WTC11 (cell line): ENCODE measurements around the gene TRIM66. TPM values are rescaled to one million over a fixed set of nuclear protein-coding genes. Genes with fewer than 3 reads are reported as not detected.

Source experiments
- ATAC-seq: fragments of 200-7000 bp; cut with Tn5 transposase; 2 replicates; pipeline ENCODE4 v1.10.0; 2021; ENCODE audit warnings: mild to moderate bottlenecking, moderate library complexity
- CTCF ChIA-PET: fragments of 300-600 bp; sonication (Branson Sonifier 250); formaldehyde crosslinking; loops from one replicate; lab custom pipeline; 2021; ENCODE audit warnings: antibody characterized with exemption; lab: Charles Lee
- POLR2A ChIA-PET: fragments of 350-600 bp; sonication (Branson Sonifier 250); formaldehyde crosslinking; loops from one replicate; lab custom pipeline; 2021; ENCODE audit warnings: antibody characterized with exemption; lab: Charles Lee
- DNase-seq: peaks from one replicate; pipeline ENCODE4 v3.0.0; 2021; ENCODE audit warnings: low spot score
- H3K27ac Mint-ChIP-seq: 2 replicates; pipeline ENCODE4 v1.8.0; 2021; ENCODE audit warnings: mixed read lengths
- H3K27me3 Mint-ChIP-seq: 2 replicates; pipeline ENCODE4 v1.8.0; 2021; ENCODE audit warnings: low read depth, mild to moderate bottlenecking, moderate library complexity, mixed read lengths
- H3K36me3 Mint-ChIP-seq: 2 replicates; pipeline ENCODE4 v1.8.0; 2021; ENCODE audit warnings: mixed read lengths
- H3K4me1 Mint-ChIP-seq: 2 replicates; pipeline ENCODE4 v1.8.0; 2022; ENCODE audit warnings: mixed read lengths
- H3K4me3 Mint-ChIP-seq: 2 replicates; pipeline ENCODE4 v1.8.0; 2021; ENCODE audit warnings: mild to moderate bottlenecking, moderate library complexity, mixed read lengths
- H3K9me3 Mint-ChIP-seq: 2 replicates; pipeline ENCODE4 v1.8.0; 2021; ENCODE audit warnings: mixed read lengths
- HMGA2 ChIP-seq: fragments of 250-450 bp; sonication (Bioruptor Pico); IDR thresholded peaks from 2 replicates; pipeline ENCODE4 v1.4.0; 2021; ENCODE audit warnings: mild to moderate bottlenecking, moderate library complexity
- IRF2 ChIP-seq: sonication (generic); formaldehyde crosslinking; IDR thresholded peaks from 2 replicates; pipeline ENCODE4 v1.8.0; 2022; ENCODE audit warnings: low read depth, missing genetic modification reagents, borderline replicate concordance
- NFATC4 ChIP-seq: fragments of 250-450 bp; sonication (Bioruptor Pico); IDR thresholded peaks from 2 replicates; pipeline ENCODE4 v1.9.0; 2021; ENCODE audit warnings: mild to moderate bottlenecking
- NR3C1 ChIP-seq: sonication (generic); formaldehyde crosslinking; conservative IDR thresholded peaks from 2 replicates; pipeline ENCODE4 v1.8.1; 2023; ENCODE audit warnings: low read depth, mild to moderate bottlenecking, missing genetic modification reagents
- SMAD3 ChIP-seq: sonication (generic); formaldehyde crosslinking; IDR thresholded peaks from 2 replicates; pipeline ENCODE4 v1.8.0; 2022; ENCODE audit warnings: missing genetic modification reagents, mild to moderate bottlenecking, borderline replicate concordance
- TEAD1 ChIP-seq: sonication (generic); formaldehyde crosslinking; IDR thresholded peaks from 2 replicates; pipeline ENCODE4 v1.8.0; 2022; ENCODE audit warnings: mild to moderate bottlenecking, missing genetic modification reagents
- TEAD4 ChIP-seq: sonication (generic); formaldehyde crosslinking; IDR thresholded peaks from 2 replicates; pipeline ENCODE4 v1.8.0; 2022; ENCODE audit warnings: mild to moderate bottlenecking, missing genetic modification reagents
- ZNF219 ChIP-seq: sonication (generic); formaldehyde crosslinking; IDR thresholded peaks from 2 replicates; pipeline ENCODE4 v1.8.0; 2023; ENCODE audit warnings: missing genetic modification reagents, mild to moderate bottlenecking, borderline replicate concordance
- ZNF416 ChIP-seq: fragments of 250-450 bp; sonication (Bioruptor Pico); IDR thresholded peaks from 2 replicates; pipeline ENCODE4 v1.9.0; 2021; ENCODE audit warnings: mild to moderate bottlenecking, inconsistent platforms
- ZNF671 ChIP-seq: fragments of 250-450 bp; sonication (Bioruptor Pico); IDR thresholded peaks from 2 replicates; pipeline ENCODE4 v1.8.0; 2021; ENCODE audit warnings: mild to moderate bottlenecking
- total RNA-seq: library from RNA; stranded (reverse); gene quantifications from 3 replicates; pipeline ENCODE4 v1.2.3, GENCODE V29; 2021
- TF ChIP-seq, protein P1 (sequence below): fragments of 250-450 bp; sonication (Bioruptor Pico); IDR thresholded peaks from 2 replicates; pipeline ENCODE4 v1.9.0; 2021; ENCODE audit warnings: mild to moderate bottlenecking, borderline replicate concordance
- TF ChIP-seq, protein P2 (sequence below): sonication (generic); formaldehyde crosslinking; IDR thresholded peaks from 2 replicates; pipeline ENCODE4 v1.8.1; 2022; ENCODE audit warnings: missing genetic modification reagents, borderline replicate concordance
- TF ChIP-seq, protein P3 (sequence below): sonication (generic); formaldehyde crosslinking; IDR thresholded peaks from 2 replicates; pipeline ENCODE4 v1.8.1; 2023; ENCODE audit warnings: mild to moderate bottlenecking, missing genetic modification reagents, moderate library complexity
- TF ChIP-seq, protein P4 (sequence below): sonication (generic); formaldehyde crosslinking; IDR thresholded peaks from 2 replicates; pipeline ENCODE4 v1.8.1; 2022; ENCODE audit warnings: low read depth, missing genetic modification reagents, borderline replicate concordance
- TF ChIP-seq, protein P5 (sequence below): sonication (generic); formaldehyde crosslinking; IDR thresholded peaks from 2 replicates; pipeline ENCODE4 v1.8.0; 2022; ENCODE audit warnings: mild to moderate bottlenecking, missing genetic modification reagents
- TF ChIP-seq, protein P6 (sequence below): sonication (generic); formaldehyde crosslinking; IDR thresholded peaks from 2 replicates; pipeline ENCODE4 v1.8.1; 2023; ENCODE audit warnings: mild to moderate bottlenecking, moderate library complexity, missing genetic modification reagents

TRIM66 gene
- total RNA-seq, 1 experiment from 2014 or later, result 5.6 TPM

DNA sequence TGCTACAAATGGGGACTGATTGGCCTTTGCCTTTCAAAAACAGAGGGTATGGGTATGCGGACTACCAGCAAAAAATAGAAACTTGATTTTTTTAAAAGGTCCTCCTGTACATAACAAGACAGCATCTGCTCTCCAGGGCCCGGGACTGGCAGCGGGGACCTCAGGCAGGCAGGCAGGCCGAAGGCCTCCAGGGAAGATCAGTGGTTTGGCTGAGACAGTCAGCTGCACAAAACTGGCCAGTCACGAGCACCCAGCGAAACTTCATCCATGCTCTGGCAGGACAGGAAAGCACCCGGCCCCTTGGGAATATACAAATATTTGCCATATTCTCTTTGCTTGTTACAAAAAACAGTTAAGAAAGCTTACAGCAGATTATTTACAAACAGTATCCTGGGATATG lies 11.1 kb upstream of the TRIM66 start:
- POLR2A ChIA-PET, result interaction anchor here (1.0 kb wide), 1 partner anchor 139 kb away, joined by 4 read pairs; no protein-coding TSS in a partner anchor
- Mint-ChIP-seq H3K27ac (0 out of 2 replicates have a peak overlapping the region, but pooled peaks have one; percentile 16), H3K36me3 (peaks cover 61% of the 10 kb centered on the region), H3K9me3 (peaks cover 8% of the 10 kb centered on the region; the same call in 1 of the 2 replicates), H3K4me3 (no peak overlapping the region), H3K27me3 (no peaks in the 10 kb centered on the region), H3K4me1 (peaks cover 44% of the 10 kb centered on the region)
- CTCF ChIA-PET, result interaction anchor here (0.5 kb wide), 1 partner anchor 222 kb away, joined by 3 read pairs; no protein-coding TSS in a partner anchor
- TF ChIP-seq, protein P1, sequence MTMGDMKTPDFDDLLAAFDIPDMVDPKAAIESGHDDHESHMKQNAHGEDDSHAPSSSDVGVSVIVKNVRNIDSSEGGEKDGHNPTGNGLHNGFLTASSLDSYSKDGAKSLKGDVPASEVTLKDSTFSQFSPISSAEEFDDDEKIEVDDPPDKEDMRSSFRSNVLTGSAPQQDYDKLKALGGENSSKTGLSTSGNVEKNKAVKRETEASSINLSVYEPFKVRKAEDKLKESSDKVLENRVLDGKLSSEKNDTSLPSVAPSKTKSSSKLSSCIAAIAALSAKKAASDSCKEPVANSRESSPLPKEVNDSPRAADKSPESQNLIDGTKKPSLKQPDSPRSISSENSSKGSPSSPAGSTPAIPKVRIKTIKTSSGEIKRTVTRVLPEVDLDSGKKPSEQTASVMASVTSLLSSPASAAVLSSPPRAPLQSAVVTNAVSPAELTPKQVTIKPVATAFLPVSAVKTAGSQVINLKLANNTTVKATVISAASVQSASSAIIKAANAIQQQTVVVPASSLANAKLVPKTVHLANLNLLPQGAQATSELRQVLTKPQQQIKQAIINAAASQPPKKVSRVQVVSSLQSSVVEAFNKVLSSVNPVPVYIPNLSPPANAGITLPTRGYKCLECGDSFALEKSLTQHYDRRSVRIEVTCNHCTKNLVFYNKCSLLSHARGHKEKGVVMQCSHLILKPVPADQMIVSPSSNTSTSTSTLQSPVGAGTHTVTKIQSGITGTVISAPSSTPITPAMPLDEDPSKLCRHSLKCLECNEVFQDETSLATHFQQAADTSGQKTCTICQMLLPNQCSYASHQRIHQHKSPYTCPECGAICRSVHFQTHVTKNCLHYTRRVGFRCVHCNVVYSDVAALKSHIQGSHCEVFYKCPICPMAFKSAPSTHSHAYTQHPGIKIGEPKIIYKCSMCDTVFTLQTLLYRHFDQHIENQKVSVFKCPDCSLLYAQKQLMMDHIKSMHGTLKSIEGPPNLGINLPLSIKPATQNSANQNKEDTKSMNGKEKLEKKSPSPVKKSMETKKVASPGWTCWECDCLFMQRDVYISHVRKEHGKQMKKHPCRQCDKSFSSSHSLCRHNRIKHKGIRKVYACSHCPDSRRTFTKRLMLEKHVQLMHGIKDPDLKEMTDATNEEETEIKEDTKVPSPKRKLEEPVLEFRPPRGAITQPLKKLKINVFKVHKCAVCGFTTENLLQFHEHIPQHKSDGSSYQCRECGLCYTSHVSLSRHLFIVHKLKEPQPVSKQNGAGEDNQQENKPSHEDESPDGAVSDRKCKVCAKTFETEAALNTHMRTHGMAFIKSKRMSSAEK (CRISPR knock-in tag), result no peak
- TF ChIP-seq NR3C1 (CRISPR knock-in tag), result no peak
- TF ChIP-seq, protein P2, sequence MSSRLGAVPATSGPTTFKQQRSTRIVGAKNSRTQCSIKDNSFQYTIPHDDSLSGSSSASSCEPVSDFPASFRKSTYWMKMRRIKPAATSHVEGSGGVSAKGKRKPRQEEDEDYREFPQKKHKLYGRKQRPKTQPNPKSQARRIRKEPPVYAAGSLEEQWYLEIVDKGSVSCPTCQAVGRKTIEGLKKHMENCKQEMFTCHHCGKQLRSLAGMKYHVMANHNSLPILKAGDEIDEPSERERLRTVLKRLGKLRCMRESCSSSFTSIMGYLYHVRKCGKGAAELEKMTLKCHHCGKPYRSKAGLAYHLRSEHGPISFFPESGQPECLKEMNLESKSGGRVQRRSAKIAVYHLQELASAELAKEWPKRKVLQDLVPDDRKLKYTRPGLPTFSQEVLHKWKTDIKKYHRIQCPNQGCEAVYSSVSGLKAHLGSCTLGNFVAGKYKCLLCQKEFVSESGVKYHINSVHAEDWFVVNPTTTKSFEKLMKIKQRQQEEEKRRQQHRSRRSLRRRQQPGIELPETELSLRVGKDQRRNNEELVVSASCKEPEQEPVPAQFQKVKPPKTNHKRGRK (CRISPR knock-in tag), result no peak
- TF ChIP-seq, protein P3, sequence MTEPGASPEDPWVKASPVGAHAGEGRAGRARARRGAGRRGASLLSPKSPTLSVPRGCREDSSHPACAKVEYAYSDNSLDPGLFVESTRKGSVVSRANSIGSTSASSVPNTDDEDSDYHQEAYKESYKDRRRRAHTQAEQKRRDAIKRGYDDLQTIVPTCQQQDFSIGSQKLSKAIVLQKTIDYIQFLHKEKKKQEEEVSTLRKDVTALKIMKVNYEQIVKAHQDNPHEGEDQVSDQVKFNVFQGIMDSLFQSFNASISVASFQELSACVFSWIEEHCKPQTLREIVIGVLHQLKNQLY (CRISPR knock-in tag), result no peak
- TF ChIP-seq IRF2 (CRISPR knock-in tag), result no peak
- no peak for TF ChIP-seq TEAD4 (CRISPR knock-in tag)
- no peak for TF ChIP-seq NFATC4 (CRISPR knock-in tag)
- no peak for TF ChIP-seq HMGA2 (CRISPR knock-in tag)
- no peak for TF ChIP-seq ZNF219 (CRISPR knock-in tag)
- TF ChIP-seq TEAD1 (CRISPR knock-in tag), result no peak
- TF ChIP-seq, protein P4, sequence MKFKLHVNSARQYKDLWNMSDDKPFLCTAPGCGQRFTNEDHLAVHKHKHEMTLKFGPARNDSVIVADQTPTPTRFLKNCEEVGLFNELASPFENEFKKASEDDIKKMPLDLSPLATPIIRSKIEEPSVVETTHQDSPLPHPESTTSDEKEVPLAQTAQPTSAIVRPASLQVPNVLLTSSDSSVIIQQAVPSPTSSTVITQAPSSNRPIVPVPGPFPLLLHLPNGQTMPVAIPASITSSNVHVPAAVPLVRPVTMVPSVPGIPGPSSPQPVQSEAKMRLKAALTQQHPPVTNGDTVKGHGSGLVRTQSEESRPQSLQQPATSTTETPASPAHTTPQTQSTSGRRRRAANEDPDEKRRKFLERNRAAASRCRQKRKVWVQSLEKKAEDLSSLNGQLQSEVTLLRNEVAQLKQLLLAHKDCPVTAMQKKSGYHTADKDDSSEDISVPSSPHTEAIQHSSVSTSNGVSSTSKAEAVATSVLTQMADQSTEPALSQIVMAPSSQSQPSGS (CRISPR knock-in tag), result no peak
- TF ChIP-seq ZNF671 (CRISPR knock-in tag), result no peak
- TF ChIP-seq, protein P5, sequence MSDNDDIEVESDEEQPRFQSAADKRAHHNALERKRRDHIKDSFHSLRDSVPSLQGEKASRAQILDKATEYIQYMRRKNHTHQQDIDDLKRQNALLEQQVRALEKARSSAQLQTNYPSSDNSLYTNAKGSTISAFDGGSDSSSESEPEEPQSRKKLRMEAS (CRISPR knock-in tag), result no peak
- no peak for TF ChIP-seq ZNF416 (CRISPR knock-in tag)
- TF ChIP-seq, protein P6, sequence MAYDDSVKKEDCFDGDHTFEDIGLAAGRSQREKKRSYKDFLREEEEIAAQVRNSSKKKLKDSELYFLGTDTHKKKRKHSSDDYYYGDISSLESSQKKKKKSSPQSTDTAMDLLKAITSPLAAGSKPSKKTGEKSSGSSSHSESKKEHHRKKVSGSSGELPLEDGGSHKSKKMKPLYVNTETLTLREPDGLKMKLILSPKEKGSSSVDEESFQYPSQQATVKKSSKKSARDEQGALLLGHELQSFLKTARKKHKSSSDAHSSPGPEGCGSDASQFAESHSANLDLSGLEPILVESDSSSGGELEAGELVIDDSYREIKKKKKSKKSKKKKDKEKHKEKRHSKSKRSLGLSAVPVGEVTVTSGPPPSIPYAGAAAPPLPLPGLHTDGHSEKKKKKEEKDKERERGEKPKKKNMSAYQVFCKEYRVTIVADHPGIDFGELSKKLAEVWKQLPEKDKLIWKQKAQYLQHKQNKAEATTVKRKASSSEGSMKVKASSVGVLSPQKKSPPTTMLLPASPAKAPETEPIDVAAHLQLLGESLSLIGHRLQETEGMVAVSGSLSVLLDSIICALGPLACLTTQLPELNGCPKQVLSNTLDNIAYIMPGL, result no peak
- no peak for TF ChIP-seq SMAD3
- no peak for ATAC-seq
- no peak for DNase-seq
